Skeletal muscle tissue (tissue), 4 donors: Measurements from ENCODE around the gene NSL1. TPM values are rescaled to one million over a fixed set of nuclear protein-coding genes. Genes with fewer than 3 reads are reported as not detected.
A peak's percentile ranks its signal among the peaks of the same experiment; 100 is the strongest.

Experiments
- H3K27ac ChIP-seq: one replicate; pipeline ENCODE4 v1.7.0; 2013; ENCODE audit warnings: mild to moderate bottlenecking, low read depth, low read length, inconsistent platforms
- H3K27me3 ChIP-seq, 3 donors: one replicate each; pipeline ENCODE4 v1.7.0; 2013; ENCODE audit warnings: low read length in 3 of 3; ENCODE audit not compliant: control insufficient read depth in 3 of 3, insufficient read depth in 3 of 3
- H3K36me3 ChIP-seq, 3 donors: one replicate each; pipeline ENCODE4 v1.7.0; 2013; ENCODE audit warnings: low read length in 3 of 3; ENCODE audit not compliant: control insufficient read depth in 3 of 3, insufficient read depth in 3 of 3
- H3K4me1 ChIP-seq, 3 donors: one replicate each; pipeline ENCODE4 v1.7.0; 2013; ENCODE audit warnings: low read length in 3 of 3, mild to moderate bottlenecking in 3 of 3; ENCODE audit not compliant: control insufficient read depth in 3 of 3, insufficient read depth in 3 of 3
- H3K4me3 ChIP-seq, 3 donors: one replicate each; pipeline ENCODE4 v1.7.0; 2013; ENCODE audit warnings: low read length in 3 of 3
- H3K9ac ChIP-seq, 3 donors: one replicate each; pipeline ENCODE4 v1.7.0; 2013; ENCODE audit warnings: low read length in 3 of 3, mild to moderate bottlenecking in 3 of 3, moderate library complexity in 2 of 3, low read depth in 1 of 3
- H3K9me3 ChIP-seq, 3 donors: one replicate each; pipeline ENCODE4 v1.7.0; 2013; ENCODE audit warnings: low read length in 3 of 3; ENCODE audit not compliant: control insufficient read depth in 3 of 3
- total RNA-seq: library from RNA; depleted of rRNA; stranded (reverse); fragments of >200 nt; gene quantifications from one replicate; pipeline ENCODE4 v1.2.3, GENCODE V29; 2014
- donor health status: Osteomylitis.

Gene NSL1
- total RNA-seq, 1 donor from 2014 or later = 27.7 TPM

GRCh38 chr1:212699104-212699624 is 92.4 kb downstream of the NSL1 start:
- Histone ChIP-seq H3K27ac (no peak overlapping the region), H3K9ac (peak overlapping the region in 1 of 3 donors; percentile 4)

GRCh38 chr1:212698467-212699103 is 93.0 kb downstream of the NSL1 start:
- Histone ChIP-seq H3K36me3 (no peaks in the 10 kb centered on the region), H3K27me3 (peaks cover 15 to 57% (median 53%) of the 10 kb centered on the region in 3 donors), H3K27ac (no peak overlapping the region), H3K4me1 (peaks cover 13 to 14% (median 13%) of the 10 kb centered on the region in 3 donors), H3K4me3 (peak overlapping the region; percentile 49 to 58 (median 54)), H3K9me3 (no peaks in the 10 kb centered on the region), H3K9ac (no peak overlapping the region)

More at GRCh38 chr1:212699104-212699624, 92.4 kb downstream of the NSL1 start:
- H3K9me3 ChIP-seq = no peaks in the 10 kb centered on the region
- peaks cover 15 to 57% (median 47%) of the 10 kb centered on the region in 3 donors for H3K27me3 ChIP-seq
- no peaks in the 10 kb centered on the region for H3K36me3 ChIP-seq
- H3K4me3 ChIP-seq = peak overlapping the region; percentile 49 to 58 (median 54)
- peaks cover 13 to 14% (median 13%) of the 10 kb centered on the region in 3 donors for H3K4me1 ChIP-seq

- Histone ChIP-seq H3K4me1 (peaks cover 13 to 14% (median 13%) of the 10 kb centered on the region in 3 donors), H3K9me3 (no peaks in the 10 kb centered on the region), H3K4me3 (no peak overlapping the region), H3K36me3 (no peaks in the 10 kb centered on the region), H3K27ac (no peak overlapping the region), H3K27me3 (peaks cover 19 to 59% (median 59%) of the 10 kb centered on the region in 3 donors), H3K9ac (no peak overlapping the region)
These were observed 94.8 kb downstream of the NSL1 start for GRCh38 chr1:212696721-212697331.

- Histone ChIP-seq H3K27ac (no peak overlapping the region), H3K36me3 (no peaks in the 10 kb centered on the region), H3K4me3 (no peak overlapping the region), H3K27me3 (peaks cover 19 to 49% (median 34%) of the 10 kb centered on the region in 3 donors), H3K9ac (no peak overlapping the region), H3K9me3 (no peaks in the 10 kb centered on the region), H3K4me1 (no peaks in the 10 kb centered on the region)
These were observed 98.6 kb downstream of the NSL1 start for GRCh38 chr1:212692774-212693644.

- H3K27ac ChIP-seq = no peak overlapping the region
- no peaks in the 10 kb centered on the region for H3K4me1 ChIP-seq
- H3K9me3 ChIP-seq = no peaks in the 10 kb centered on the region
- H3K9ac ChIP-seq = no peak overlapping the region
- H3K27me3 ChIP-seq = peaks cover 10 to 35% (median 20%) of the 10 kb centered on the region in 3 donors
- H3K36me3 ChIP-seq = no peaks in the 10 kb centered on the region
- no peak overlapping the region for H3K4me3 ChIP-seq
These were observed 100.0 kb downstream of the NSL1 start for GRCh38 chr1:212691561-212692071.

- Histone ChIP-seq H3K27ac (no peak overlapping the region), H3K4me3 (no peak overlapping the region), H3K36me3 (no peaks in the 10 kb centered on the region), H3K9ac (no peak overlapping the region), H3K27me3 (peaks cover 9 to 29% (median 13%) of the 10 kb centered on the region in 3 donors), H3K9me3 (no peaks in the 10 kb centered on the region), H3K4me1 (no peaks in the 10 kb centered on the region)
These were observed 100.7 kb downstream of the NSL1 start for GRCh38 chr1:212690816-212691403.

- Histone ChIP-seq H3K4me1 (no peaks in the 10 kb centered on the region), H3K36me3 (no peaks in the 10 kb centered on the region), H3K9me3 (no peaks in the 10 kb centered on the region), H3K27ac (no peak overlapping the region), H3K4me3 (no peak overlapping the region), H3K27me3 (peaks cover 5 to 23% (median 5%) of the 10 kb centered on the region in 3 donors), H3K9ac (no peak overlapping the region)
These were observed 101.6 kb downstream of the NSL1 start for GRCh38 chr1:212689758-212690529.

GRCh38 chr1:212689196-212689725 is 102.3 kb downstream of the NSL1 start:
- no peak overlapping the region for H3K4me3 ChIP-seq
- peaks cover 3 to 17% (median 5%) of the 10 kb centered on the region in 3 donors for H3K27me3 ChIP-seq
- no peak overlapping the region for H3K27ac ChIP-seq
- no peak overlapping the region for H3K9ac ChIP-seq
- no peaks in the 10 kb centered on the region for H3K9me3 ChIP-seq
- H3K36me3 ChIP-seq = no peaks in the 10 kb centered on the region
- H3K4me1 ChIP-seq = no peaks in the 10 kb centered on the region
